Cerebellar cortex (tissue), 1 donor: ENCODE results near the gene UNG.

Experiments
- DNase-seq: peaks from one replicate; pipeline ENCODE4 v3.0.0-alpha.2; 2015; ENCODE audit warnings: low spot score

The UNG gene

DNA sequence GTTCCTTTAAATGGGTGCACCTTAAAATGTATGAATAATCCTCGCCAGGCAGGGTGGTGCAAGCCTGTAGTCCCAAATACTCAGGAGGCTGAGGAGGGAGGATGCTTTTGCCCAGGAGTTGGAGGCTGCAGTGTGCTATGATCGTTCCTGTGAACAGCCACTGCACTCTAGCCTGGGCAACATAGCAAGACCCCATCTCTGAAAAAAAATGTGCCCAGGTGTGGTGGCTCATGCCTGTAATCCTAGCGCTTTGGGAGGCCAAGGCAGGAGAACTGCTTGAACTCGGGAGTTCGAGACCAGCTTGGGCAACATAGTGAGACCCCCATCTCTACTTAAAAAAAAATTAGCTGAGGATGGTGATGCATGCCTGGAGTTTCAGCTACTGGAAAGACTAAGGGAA is 58.6 kb downstream of the UNG start:
- DNase-seq: no peak

DNA sequence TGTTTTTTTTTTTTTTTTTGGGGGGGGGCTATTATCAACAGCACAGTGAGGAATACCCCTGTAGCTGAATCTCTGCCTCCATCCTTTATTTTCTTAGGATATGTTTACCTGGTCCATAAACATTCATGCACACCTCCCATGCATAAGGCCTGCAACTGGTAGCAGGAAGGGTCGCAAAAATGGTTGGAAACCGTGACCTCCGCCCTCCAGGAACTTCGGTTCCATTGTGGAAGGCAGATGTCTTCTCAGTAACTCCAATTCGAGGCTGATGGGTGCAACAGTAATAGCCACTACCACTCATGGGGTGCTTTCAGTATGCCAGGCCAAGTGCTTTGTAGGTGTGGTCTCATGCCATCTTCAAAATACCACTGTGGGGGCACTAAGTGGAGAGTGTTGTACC is 59.2 kb downstream of the UNG start:
- no peak for DNase-seq

DNA sequence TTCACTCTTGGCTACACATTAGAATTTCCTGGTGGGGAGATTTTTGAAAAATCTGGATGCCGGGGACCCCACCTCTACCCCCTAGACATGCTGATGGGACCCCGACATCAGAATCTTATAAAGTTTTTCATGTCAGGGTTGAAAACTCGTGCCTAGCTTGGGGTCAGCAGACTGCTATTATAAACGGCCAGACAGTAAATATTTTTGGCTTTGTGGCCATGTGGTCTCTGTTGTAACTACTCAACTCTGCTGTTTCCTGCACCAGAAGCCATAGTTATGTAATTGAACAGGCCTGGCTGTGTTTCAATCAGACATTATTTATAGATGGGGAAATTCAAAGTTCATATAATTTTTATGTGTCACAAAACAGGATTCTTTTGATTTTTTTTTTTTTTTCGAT is 60.6 kb downstream of the UNG start:
- DNase-seq: no peak

DNA sequence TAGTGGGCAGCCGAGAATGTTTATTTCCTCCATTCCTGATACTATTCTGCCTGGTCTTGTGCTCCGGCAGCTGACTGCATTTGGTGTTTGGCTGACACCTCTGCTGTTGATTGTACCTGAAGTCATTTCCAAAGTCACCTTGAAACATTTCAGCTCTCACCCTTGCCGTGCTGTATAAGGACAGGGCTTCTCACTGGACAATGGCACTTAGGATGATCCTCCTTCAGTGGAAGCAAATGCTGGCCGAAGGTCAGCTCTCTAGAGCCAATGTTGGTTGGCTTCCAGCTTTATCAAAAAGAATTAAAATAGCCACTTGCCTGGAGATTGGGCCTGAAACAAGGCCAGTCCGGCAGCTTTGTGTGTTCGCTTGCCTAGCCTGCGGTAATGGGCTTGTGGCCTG is 63.0 kb downstream of the UNG start:
- peak; percentile 39 for DNase-seq
